WTC11 (cell line): ENCODE measurements around the gene ATXN7. TPM values are rescaled to one million over a fixed set of nuclear protein-coding genes. Genes with fewer than 3 reads are reported as not detected.

ENCODE experiments used
- ATAC-seq: fragments of 200-7000 bp; cut with Tn5 transposase; 2 replicates; pipeline ENCODE4 v1.10.0; 2021; ENCODE audit warnings: mild to moderate bottlenecking, moderate library complexity
- CTCF ChIA-PET: fragments of 300-600 bp; sonication (Branson Sonifier 250); formaldehyde crosslinking; loops from one replicate; lab custom pipeline; 2021; ENCODE audit warnings: antibody characterized with exemption; lab: Charles Lee
- POLR2A ChIA-PET: fragments of 350-600 bp; sonication (Branson Sonifier 250); formaldehyde crosslinking; loops from one replicate; lab custom pipeline; 2021; ENCODE audit warnings: antibody characterized with exemption; lab: Charles Lee
- DNase-seq: peaks from one replicate; pipeline ENCODE4 v3.0.0; 2021; ENCODE audit warnings: low spot score
- H3K27ac Mint-ChIP-seq: 2 replicates; pipeline ENCODE4 v1.8.0; 2021; ENCODE audit warnings: mixed read lengths
- H3K27me3 Mint-ChIP-seq: 2 replicates; pipeline ENCODE4 v1.8.0; 2021; ENCODE audit warnings: low read depth, mild to moderate bottlenecking, moderate library complexity, mixed read lengths
- H3K36me3 Mint-ChIP-seq: 2 replicates; pipeline ENCODE4 v1.8.0; 2021; ENCODE audit warnings: mixed read lengths
- H3K4me1 Mint-ChIP-seq: 2 replicates; pipeline ENCODE4 v1.8.0; 2022; ENCODE audit warnings: mixed read lengths
- H3K4me3 Mint-ChIP-seq: 2 replicates; pipeline ENCODE4 v1.8.0; 2021; ENCODE audit warnings: mild to moderate bottlenecking, moderate library complexity, mixed read lengths
- H3K9me3 Mint-ChIP-seq: 2 replicates; pipeline ENCODE4 v1.8.0; 2021; ENCODE audit warnings: mixed read lengths
- ARID4B ChIP-seq: sonication (generic); formaldehyde crosslinking; IDR thresholded peaks from 2 replicates; pipeline ENCODE4 v1.8.0; 2023; ENCODE audit warnings: missing genetic modification reagents, mild to moderate bottlenecking, borderline replicate concordance
- CTCF ChIP-seq: fragments of 200-600 bp; IDR thresholded peaks from 2 replicates; pipeline ENCODE4 v1.8.0; 2022; ENCODE audit warnings: antibody characterized with exemption
- EMX1 ChIP-seq: fragments of 250-450 bp; sonication (Bioruptor Pico); IDR thresholded peaks from 2 replicates; pipeline ENCODE4 v1.8.0; 2021; ENCODE audit warnings: mild to moderate bottlenecking
- FOXJ3 ChIP-seq: sonication (generic); formaldehyde crosslinking; IDR thresholded peaks from 2 replicates; pipeline ENCODE4 v1.9.0; 2021; ENCODE audit warnings: missing genetic modification reagents, mild to moderate bottlenecking, borderline replicate concordance
- JAZF1 ChIP-seq: fragments of 250-450 bp; sonication (Bioruptor Pico); IDR thresholded peaks from 2 replicates; pipeline ENCODE4 v1.9.0; 2021; ENCODE audit warnings: moderate library complexity, mild to moderate bottlenecking, inconsistent platforms
- NFYB ChIP-seq: sonication (generic); formaldehyde crosslinking; conservative IDR thresholded peaks from 2 replicates; pipeline ENCODE4 v1.8.0; 2022; ENCODE audit warnings: low read depth, missing genetic modification reagents
- ZNF138 ChIP-seq: sonication (generic); formaldehyde crosslinking; conservative IDR thresholded peaks from 2 replicates; pipeline ENCODE4 v1.8.1; 2022; ENCODE audit warnings: mild to moderate bottlenecking, moderate library complexity, missing genetic modification reagents
- ZNF416 ChIP-seq: fragments of 250-450 bp; sonication (Bioruptor Pico); IDR thresholded peaks from 2 replicates; pipeline ENCODE4 v1.9.0; 2021; ENCODE audit warnings: mild to moderate bottlenecking, inconsistent platforms
- ZNF423 ChIP-seq: fragments of 250-450 bp; sonication (Bioruptor Pico); IDR thresholded peaks from 2 replicates; pipeline ENCODE4 v2.1.2; 2022; ENCODE audit warnings: mild to moderate bottlenecking, moderate library complexity
- total RNA-seq: library from RNA; stranded (reverse); gene quantifications from 3 replicates; pipeline ENCODE4 v1.2.3, GENCODE V29; 2021
- TF ChIP-seq, protein P1 (sequence below): fragments of 250-450 bp; sonication (Bioruptor Pico); IDR thresholded peaks from 2 replicates; pipeline ENCODE4 v1.9.0; 2021; ENCODE audit warnings: mild to moderate bottlenecking
- TF ChIP-seq, protein P2 (sequence below): sonication (generic); formaldehyde crosslinking; IDR thresholded peaks from 2 replicates; pipeline ENCODE4 v1.8.1; 2023; ENCODE audit warnings: mild to moderate bottlenecking, missing genetic modification reagents
- TF ChIP-seq, protein P3 (sequence below): sonication (generic); formaldehyde crosslinking; IDR thresholded peaks from 2 replicates; pipeline ENCODE4 v1.8.0; 2022; ENCODE audit warnings: mild to moderate bottlenecking, missing genetic modification reagents
- TF ChIP-seq, protein P4 (sequence below): fragments of 250-450 bp; sonication (Bioruptor Pico); IDR thresholded peaks from 2 replicates; pipeline ENCODE4 v1.9.0; 2021; ENCODE audit warnings: mild to moderate bottlenecking, borderline replicate concordance
- TF ChIP-seq, protein P5 (sequence below): sonication (generic); formaldehyde crosslinking; IDR thresholded peaks from 2 replicates; pipeline ENCODE4 v1.8.0; 2023; ENCODE audit warnings: missing genetic modification reagents
- TF ChIP-seq, protein P6 (sequence below): fragments of 250-450 bp; sonication (Bioruptor Pico); IDR thresholded peaks from 2 replicates; pipeline ENCODE4 v1.8.0; 2021; ENCODE audit warnings: mild to moderate bottlenecking

ATXN7 gene
- total RNA-seq, 1 experiment from 2014 or later = 11.7 TPM

GRCh38 chr3:64009528-64009927 is 145.9 kb downstream of the ATXN7 start:
- Mint-ChIP-seq H3K27me3 (no peaks in the 10 kb centered on the region), H3K4me1 (no peaks in the 10 kb centered on the region), H3K36me3 (peaks cover 47% of the 10 kb centered on the region), H3K27ac (no peak overlapping the region), H3K4me3 (no peak overlapping the region)
- ChIA-PET POLR2A (no interaction called here), CTCF (no interaction called here)
- ATAC-seq (no peak), DNase-seq (no peak)
- TF ChIP-seq NFYB (CRISPR knock-in tag) = no peak
- no peak for TF ChIP-seq ZNF423 (CRISPR knock-in tag)
- TF ChIP-seq ARID4B (CRISPR knock-in tag) = no peak
- no peak for TF ChIP-seq CTCF
- TF ChIP-seq, protein P1, sequence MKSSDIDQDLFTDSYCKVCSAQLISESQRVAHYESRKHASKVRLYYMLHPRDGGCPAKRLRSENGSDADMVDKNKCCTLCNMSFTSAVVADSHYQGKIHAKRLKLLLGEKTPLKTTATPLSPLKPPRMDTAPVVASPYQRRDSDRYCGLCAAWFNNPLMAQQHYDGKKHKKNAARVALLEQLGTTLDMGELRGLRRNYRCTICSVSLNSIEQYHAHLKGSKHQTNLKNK (CRISPR knock-in tag) = no peak
- TF ChIP-seq, protein P2, sequence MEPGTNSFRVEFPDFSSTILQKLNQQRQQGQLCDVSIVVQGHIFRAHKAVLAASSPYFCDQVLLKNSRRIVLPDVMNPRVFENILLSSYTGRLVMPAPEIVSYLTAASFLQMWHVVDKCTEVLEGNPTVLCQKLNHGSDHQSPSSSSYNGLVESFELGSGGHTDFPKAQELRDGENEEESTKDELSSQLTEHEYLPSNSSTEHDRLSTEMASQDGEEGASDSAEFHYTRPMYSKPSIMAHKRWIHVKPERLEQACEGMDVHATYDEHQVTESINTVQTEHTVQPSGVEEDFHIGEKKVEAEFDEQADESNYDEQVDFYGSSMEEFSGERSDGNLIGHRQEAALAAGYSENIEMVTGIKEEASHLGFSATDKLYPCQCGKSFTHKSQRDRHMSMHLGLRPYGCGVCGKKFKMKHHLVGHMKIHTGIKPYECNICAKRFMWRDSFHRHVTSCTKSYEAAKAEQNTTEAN (CRISPR knock-in tag) = no peak
- TF ChIP-seq, protein P3, sequence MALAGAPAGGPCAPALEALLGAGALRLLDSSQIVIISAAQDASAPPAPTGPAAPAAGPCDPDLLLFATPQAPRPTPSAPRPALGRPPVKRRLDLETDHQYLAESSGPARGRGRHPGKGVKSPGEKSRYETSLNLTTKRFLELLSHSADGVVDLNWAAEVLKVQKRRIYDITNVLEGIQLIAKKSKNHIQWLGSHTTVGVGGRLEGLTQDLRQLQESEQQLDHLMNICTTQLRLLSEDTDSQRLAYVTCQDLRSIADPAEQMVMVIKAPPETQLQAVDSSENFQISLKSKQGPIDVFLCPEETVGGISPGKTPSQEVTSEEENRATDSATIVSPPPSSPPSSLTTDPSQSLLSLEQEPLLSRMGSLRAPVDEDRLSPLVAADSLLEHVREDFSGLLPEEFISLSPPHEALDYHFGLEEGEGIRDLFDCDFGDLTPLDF = no peak
- TF ChIP-seq, protein P4, sequence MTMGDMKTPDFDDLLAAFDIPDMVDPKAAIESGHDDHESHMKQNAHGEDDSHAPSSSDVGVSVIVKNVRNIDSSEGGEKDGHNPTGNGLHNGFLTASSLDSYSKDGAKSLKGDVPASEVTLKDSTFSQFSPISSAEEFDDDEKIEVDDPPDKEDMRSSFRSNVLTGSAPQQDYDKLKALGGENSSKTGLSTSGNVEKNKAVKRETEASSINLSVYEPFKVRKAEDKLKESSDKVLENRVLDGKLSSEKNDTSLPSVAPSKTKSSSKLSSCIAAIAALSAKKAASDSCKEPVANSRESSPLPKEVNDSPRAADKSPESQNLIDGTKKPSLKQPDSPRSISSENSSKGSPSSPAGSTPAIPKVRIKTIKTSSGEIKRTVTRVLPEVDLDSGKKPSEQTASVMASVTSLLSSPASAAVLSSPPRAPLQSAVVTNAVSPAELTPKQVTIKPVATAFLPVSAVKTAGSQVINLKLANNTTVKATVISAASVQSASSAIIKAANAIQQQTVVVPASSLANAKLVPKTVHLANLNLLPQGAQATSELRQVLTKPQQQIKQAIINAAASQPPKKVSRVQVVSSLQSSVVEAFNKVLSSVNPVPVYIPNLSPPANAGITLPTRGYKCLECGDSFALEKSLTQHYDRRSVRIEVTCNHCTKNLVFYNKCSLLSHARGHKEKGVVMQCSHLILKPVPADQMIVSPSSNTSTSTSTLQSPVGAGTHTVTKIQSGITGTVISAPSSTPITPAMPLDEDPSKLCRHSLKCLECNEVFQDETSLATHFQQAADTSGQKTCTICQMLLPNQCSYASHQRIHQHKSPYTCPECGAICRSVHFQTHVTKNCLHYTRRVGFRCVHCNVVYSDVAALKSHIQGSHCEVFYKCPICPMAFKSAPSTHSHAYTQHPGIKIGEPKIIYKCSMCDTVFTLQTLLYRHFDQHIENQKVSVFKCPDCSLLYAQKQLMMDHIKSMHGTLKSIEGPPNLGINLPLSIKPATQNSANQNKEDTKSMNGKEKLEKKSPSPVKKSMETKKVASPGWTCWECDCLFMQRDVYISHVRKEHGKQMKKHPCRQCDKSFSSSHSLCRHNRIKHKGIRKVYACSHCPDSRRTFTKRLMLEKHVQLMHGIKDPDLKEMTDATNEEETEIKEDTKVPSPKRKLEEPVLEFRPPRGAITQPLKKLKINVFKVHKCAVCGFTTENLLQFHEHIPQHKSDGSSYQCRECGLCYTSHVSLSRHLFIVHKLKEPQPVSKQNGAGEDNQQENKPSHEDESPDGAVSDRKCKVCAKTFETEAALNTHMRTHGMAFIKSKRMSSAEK (CRISPR knock-in tag) = no peak
- no peak for TF ChIP-seq ZNF416
- TF ChIP-seq FOXJ3 (CRISPR knock-in tag) = no peak
- TF ChIP-seq ZNF138 (CRISPR knock-in tag) = no peak
- TF ChIP-seq, protein P5, sequence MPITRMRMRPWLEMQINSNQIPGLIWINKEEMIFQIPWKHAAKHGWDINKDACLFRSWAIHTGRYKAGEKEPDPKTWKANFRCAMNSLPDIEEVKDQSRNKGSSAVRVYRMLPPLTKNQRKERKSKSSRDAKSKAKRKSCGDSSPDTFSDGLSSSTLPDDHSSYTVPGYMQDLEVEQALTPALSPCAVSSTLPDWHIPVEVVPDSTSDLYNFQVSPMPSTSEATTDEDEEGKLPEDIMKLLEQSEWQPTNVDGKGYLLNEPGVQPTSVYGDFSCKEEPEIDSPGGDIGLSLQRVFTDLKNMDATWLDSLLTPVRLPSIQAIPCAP (CRISPR knock-in tag) = no peak
- TF ChIP-seq EMX1 = no peak
- TF ChIP-seq JAZF1 (CRISPR knock-in tag) = no peak
- TF ChIP-seq, protein P6, sequence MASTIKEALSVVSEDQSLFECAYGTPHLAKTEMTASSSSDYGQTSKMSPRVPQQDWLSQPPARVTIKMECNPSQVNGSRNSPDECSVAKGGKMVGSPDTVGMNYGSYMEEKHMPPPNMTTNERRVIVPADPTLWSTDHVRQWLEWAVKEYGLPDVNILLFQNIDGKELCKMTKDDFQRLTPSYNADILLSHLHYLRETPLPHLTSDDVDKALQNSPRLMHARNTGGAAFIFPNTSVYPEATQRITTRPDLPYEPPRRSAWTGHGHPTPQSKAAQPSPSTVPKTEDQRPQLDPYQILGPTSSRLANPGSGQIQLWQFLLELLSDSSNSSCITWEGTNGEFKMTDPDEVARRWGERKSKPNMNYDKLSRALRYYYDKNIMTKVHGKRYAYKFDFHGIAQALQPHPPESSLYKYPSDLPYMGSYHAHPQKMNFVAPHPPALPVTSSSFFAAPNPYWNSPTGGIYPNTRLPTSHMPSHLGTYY = no peak
- TF ChIP-seq, all 79 proteins: peak for 0
- H3K9me3 Mint-ChIP-seq = no peaks in the 10 kb centered on the region
